Karpas-422 (cell line): Measurements from ENCODE around the gene MAN1C1. TPM values are rescaled to one million over a fixed set of nuclear protein-coding genes. Genes with fewer than 3 reads are reported as not detected.
"Not testable (repeated sequence)": the region's sequence is repeated elsewhere in the genome, so short reads cannot be mapped to it uniquely, and the experiment has no call there.

Experiments
- DNase-seq: peaks from one replicate; pipeline ENCODE4 v3.0.0-alpha.2; 2015
- H2AFZ ChIP-seq: fragments of 200-600 bp; sonication (generic); 2 replicates; pipeline ENCODE4 v1.6.1; 2014; ENCODE audit warnings: antibody characterized with exemption, low read length, mixed read lengths
- H3K27ac ChIP-seq: fragments of 200-600 bp; sonication (generic); 2 replicates; pipeline ENCODE4 v1.5.1; 2014; ENCODE audit warnings: mild to moderate bottlenecking, low read length, moderate library complexity
- H3K27me3 ChIP-seq: fragments of 200-600 bp; sonication (generic); 2 replicates; pipeline ENCODE4 v1.6.1; 2014; ENCODE audit warnings: low read length, mixed read lengths
- H3K36me3 ChIP-seq: fragments of 200-600 bp; sonication (generic); 2 replicates; pipeline ENCODE4 v1.6.1; 2014; ENCODE audit warnings: low read length, mixed read lengths; ENCODE audit not compliant: insufficient read depth
- H3K4me1 ChIP-seq: fragments of 200-600 bp; sonication (generic); 2 replicates; pipeline ENCODE4 v1.6.1; 2014; ENCODE audit warnings: mild to moderate bottlenecking, low read length, mixed read lengths
- H3K4me2 ChIP-seq: fragments of 200-600 bp; sonication (generic); 2 replicates; pipeline ENCODE4 v1.6.1; 2014; ENCODE audit warnings: low read length, low read depth, mild to moderate bottlenecking; ENCODE audit not compliant: poor library complexity, severe bottlenecking
- H3K4me3 ChIP-seq: fragments of 200-600 bp; sonication (generic); 2 replicates; pipeline ENCODE4 v1.5.1; 2014; ENCODE audit warnings: mild to moderate bottlenecking, antibody characterized with exemption, low read length, mixed read lengths
- H3K79me2 ChIP-seq: fragments of 200-600 bp; sonication (generic); 2 replicates; pipeline ENCODE4 v1.6.1; 2014; ENCODE audit warnings: mild to moderate bottlenecking, low read length, mixed read lengths
- H3K9ac ChIP-seq: fragments of 200-600 bp; sonication (generic); 2 replicates; pipeline ENCODE4 v1.6.0; 2014; ENCODE audit warnings: low read length
- H3K9me2 ChIP-seq: fragments of 200-600 bp; sonication (generic), shearing (Covaris generic); replicated peaks from 2 replicates; pipeline ENCODE4 v1.6.0; 2014; ENCODE audit warnings: mild to moderate bottlenecking, low read length, moderate library complexity; ENCODE audit not compliant: insufficient read depth
- H3K9me3 ChIP-seq: fragments of 300-700, 200-600 bp; sonication (generic); 2 replicates; pipeline ENCODE4 v1.6.1; 2014; ENCODE audit warnings: low read length, mixed read lengths
- H4K20me1 ChIP-seq: fragments of 200-600 bp; sonication (generic); 2 replicates; pipeline ENCODE4 v1.6.1; 2014; ENCODE audit warnings: mild to moderate bottlenecking, antibody characterized with exemption, low read length, low read depth; ENCODE audit not compliant: insufficient read depth
- total RNA-seq: library from RNA; depleted of rRNA; stranded (reverse); fragments of >200 nt; shearing (Covaris generic); gene quantifications from 2 replicates; pipeline ENCODE4 v1.2.3, GENCODE V29; 2014; ENCODE audit warnings: low replicate concordance

MAN1C1 gene
- total RNA-seq, 1 experiment from 2014 or later, result not detected

GRCh38 chr1:25657883-25658760 lies 41.5 kb downstream of the MAN1C1 start:
- Histone ChIP-seq H3K27ac (no peak overlapping the region), H3K9me3 (no peaks in the 10 kb centered on the region), H4K20me1 (0 out of 2 replicates have a peak, but pooled peaks cover 8% of the 10 kb centered on the region), H3K4me2 (no peak overlapping the region), H3K4me1 (peaks cover 28% of the 10 kb centered on the region), H3K27me3 (no peaks in the 10 kb centered on the region), H3K4me3 (no peak overlapping the region), H3K36me3 (no peaks in the 10 kb centered on the region), H3K9me2 (no peaks in the 10 kb centered on the region), H2AFZ (no peak overlapping the region), H3K9ac (no peak overlapping the region), H3K79me2 (no peaks in the 10 kb centered on the region)
- DNase-seq, result no peak

GRCh38 chr1:25658791-25659431 lies 42.3 kb downstream of the MAN1C1 start:
- Histone ChIP-seq H3K4me1 (peaks cover 31% of the 10 kb centered on the region), H3K27me3 (no peaks in the 10 kb centered on the region), H3K4me2 (peak overlapping the region; percentile 6), H3K79me2 (no peaks in the 10 kb centered on the region), H3K9me2 (no peaks in the 10 kb centered on the region), H3K9ac (no peak overlapping the region), H3K4me3 (no peak overlapping the region), H2AFZ (no peak overlapping the region), H3K27ac (no peak overlapping the region), H3K36me3 (no peaks in the 10 kb centered on the region), H4K20me1 (0 out of 2 replicates have a peak, but pooled peaks cover 8% of the 10 kb centered on the region), H3K9me3 (no peaks in the 10 kb centered on the region)
- peak; percentile 58 for DNase-seq

GRCh38 chr1:25661043-25661815 lies 44.6 kb downstream of the MAN1C1 start:
- Histone ChIP-seq H3K4me3 (peak overlapping the region; percentile 29; the same call in 1 of the 2 replicates), H3K4me2 (peak overlapping the region; percentile 60)

GRCh38 chr1:25662061-25662460 lies 45.5 kb downstream of the MAN1C1 start:
- H2AFZ ChIP-seq, result no peak overlapping the region
- H3K4me2 ChIP-seq, result peak overlapping the region; percentile 60
- peaks cover 31% of the 10 kb centered on the region for H3K4me1 ChIP-seq
- no peaks in the 10 kb centered on the region for H3K9me2 ChIP-seq
- no peaks in the 10 kb centered on the region for H3K36me3 ChIP-seq
- DNase-seq, result no peak
- H3K9ac ChIP-seq, result no peak overlapping the region
- H3K27me3 ChIP-seq, result no peaks in the 10 kb centered on the region
- no peaks in the 10 kb centered on the region for H3K79me2 ChIP-seq
- peak overlapping the region; percentile 29; the same call in 1 of the 2 replicates for H3K4me3 ChIP-seq
- 0 out of 2 replicates have a peak, but pooled peaks cover 8% of the 10 kb centered on the region for H4K20me1 ChIP-seq
- no peak overlapping the region for H3K27ac ChIP-seq
- H3K9me3 ChIP-seq, result no peaks in the 10 kb centered on the region

More at GRCh38 chr1:25661043-25661815, 44.6 kb downstream of the MAN1C1 start:
- no peak for DNase-seq
- Histone ChIP-seq H3K9ac (no peak overlapping the region), H3K9me2 (no peaks in the 10 kb centered on the region), H3K9me3 (no peaks in the 10 kb centered on the region), H4K20me1 (0 out of 2 replicates have a peak, but pooled peaks cover 8% of the 10 kb centered on the region), H3K79me2 (no peaks in the 10 kb centered on the region), H3K27ac (no peak overlapping the region), H3K27me3 (no peaks in the 10 kb centered on the region), H2AFZ (peak overlapping the region; percentile 67; the same call in 1 of the 2 replicates), H3K4me1 (peaks cover 31% of the 10 kb centered on the region), H3K36me3 (no peaks in the 10 kb centered on the region)

GRCh38 chr1:25662959-25663358 lies 46.4 kb downstream of the MAN1C1 start:
- peaks cover 31% of the 10 kb centered on the region for H3K4me1 ChIP-seq
- not testable (repeated sequence) for H3K27me3 ChIP-seq, DNase-seq, H2AFZ ChIP-seq, H3K9ac ChIP-seq, H4K20me1 ChIP-seq, H3K9me2 ChIP-seq, H3K36me3 ChIP-seq, H3K79me2 ChIP-seq, H3K9me3 ChIP-seq, H3K4me2 ChIP-seq, H3K27ac ChIP-seq, H3K4me3 ChIP-seq

- H3K36me3 ChIP-seq, result no peaks in the 10 kb centered on the region
- no peak overlapping the region for H3K9ac ChIP-seq
- no peak overlapping the region for H3K27ac ChIP-seq
- no peaks in the 10 kb centered on the region for H3K27me3 ChIP-seq
- no peak overlapping the region for H2AFZ ChIP-seq
- no peaks in the 10 kb centered on the region for H4K20me1 ChIP-seq
- H3K9me3 ChIP-seq, result no peaks in the 10 kb centered on the region
- no peaks in the 10 kb centered on the region for H3K9me2 ChIP-seq
- DNase-seq, result no peak
- H3K4me3 ChIP-seq, result no peak overlapping the region
- peaks cover 21% of the 10 kb centered on the region for H3K4me1 ChIP-seq
- H3K4me2 ChIP-seq, result no peak overlapping the region
- H3K79me2 ChIP-seq, result no peaks in the 10 kb centered on the region
Measured at GRCh38 chr1:25664357-25665199, 48.0 kb downstream of the MAN1C1 start.

- no peak overlapping the region for H3K27ac ChIP-seq
- H3K36me3 ChIP-seq, result no peaks in the 10 kb centered on the region
- H3K4me1 ChIP-seq, result peaks cover 12% of the 10 kb centered on the region
- H3K4me2 ChIP-seq, result no peak overlapping the region
- no peak overlapping the region for H3K4me3 ChIP-seq
- no peaks in the 10 kb centered on the region for H4K20me1 ChIP-seq
- no peaks in the 10 kb centered on the region for H3K27me3 ChIP-seq
- no peak for DNase-seq
- no peaks in the 10 kb centered on the region for H3K9me3 ChIP-seq
- H3K79me2 ChIP-seq, result no peaks in the 10 kb centered on the region
- no peak overlapping the region for H3K9ac ChIP-seq
- H3K9me2 ChIP-seq, result no peaks in the 10 kb centered on the region
- H2AFZ ChIP-seq, result no peak overlapping the region
Measured at GRCh38 chr1:25666460-25666859, 49.9 kb downstream of the MAN1C1 start.
